ENCODE measurements around the gene KCNH3.
A peak's percentile ranks its signal among the peaks of the same experiment; 100 is the strongest.

The KCNH3 gene

DNA sequence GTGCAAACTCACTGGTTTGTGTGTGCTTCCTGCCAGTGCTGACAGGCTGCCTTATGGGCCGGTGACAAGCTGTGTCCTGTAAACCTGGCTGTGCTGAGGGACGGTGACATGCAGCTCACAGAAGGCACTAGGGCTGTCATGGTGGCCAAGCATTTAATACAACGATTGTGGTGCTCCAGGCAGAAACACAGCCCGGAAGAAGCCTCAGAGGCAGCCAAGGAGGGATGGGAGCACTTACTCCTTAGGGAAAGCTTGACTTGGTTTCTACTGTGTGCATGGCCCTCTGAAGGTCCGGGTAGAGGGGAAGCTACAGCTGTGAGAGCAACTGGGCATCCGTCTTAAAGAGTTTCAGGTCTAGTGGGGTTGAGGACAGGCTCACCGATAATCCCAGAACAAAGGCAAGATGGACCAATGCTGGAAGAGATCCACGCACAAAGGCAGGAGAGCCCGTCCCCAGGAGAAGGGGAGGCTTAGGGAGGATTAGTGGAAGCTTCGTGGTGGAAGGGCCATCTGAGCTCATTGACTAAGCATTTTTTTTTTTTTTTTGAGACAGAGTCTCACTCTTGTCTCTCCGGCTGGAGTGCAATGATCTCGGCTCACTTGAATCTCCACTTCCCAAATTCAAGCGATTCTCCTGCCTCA is 39.8 kb downstream of the KCNH3 start:
- H3K27me3 ChIP-seq, result no peaks in the 10 kb centered on the region
- H3K27ac ChIP-seq, result no peak overlapping the region
- no peaks in the 10 kb centered on the region for H3K9me3 ChIP-seq
- H3K4me1 ChIP-seq (ENCODE audit: control insufficient read depth in 1 of 2, insufficient read depth in 1 of 2, low read depth in 1 of 2, low read length in 1 of 2), result no peaks in the 10 kb centered on the region
- no peaks in the 10 kb centered on the region for H3K36me3 ChIP-seq
- TF ChIP-seq CTCF (IDR thresholded peaks at IDR 0.05), result no peak
- H3K4me3 ChIP-seq (ENCODE audit: low read depth in 1 of 2, low read length in 1 of 2), result no peak overlapping the region

GRCh38 chr12:49580572-49581535 is 42.0 kb downstream of the KCNH3 start:
- TF ChIP-seq CTCF (IDR thresholded peaks at IDR 0.05), result peak; percentile 33
- Histone ChIP-seq H3K27ac (no peak overlapping the region), H3K4me1 (ENCODE audit: control insufficient read depth in 1 of 2, insufficient read depth in 1 of 2, low read depth in 1 of 2, low read length in 1 of 2) (no peaks in the 10 kb centered on the region), H3K27me3 (no peaks in the 10 kb centered on the region), H3K9me3 (no peaks in the 10 kb centered on the region), H3K4me3 (ENCODE audit: low read depth in 1 of 2, low read length in 1 of 2) (no peak overlapping the region), H3K36me3 (no peaks in the 10 kb centered on the region)

DNA sequence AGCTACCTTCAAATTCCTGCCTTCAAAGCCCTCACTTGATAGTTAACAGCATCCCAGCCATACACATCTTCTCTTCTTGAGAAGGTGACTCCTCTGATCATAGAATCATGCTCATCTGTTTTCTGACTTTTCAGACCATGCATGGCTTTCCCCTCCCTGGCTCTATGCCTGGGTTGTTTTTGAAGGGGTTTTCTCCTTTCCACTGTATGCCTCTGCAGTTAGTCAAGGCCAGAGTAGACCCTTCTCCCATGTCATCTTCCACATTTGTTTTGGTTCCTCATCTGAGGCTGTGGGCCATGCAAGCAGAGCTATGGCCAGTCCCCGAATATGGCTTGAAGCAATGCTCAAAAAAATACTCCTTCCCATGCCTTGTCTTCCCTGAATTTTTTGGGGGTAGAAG is 43.4 kb downstream of the KCNH3 start:
- no peaks in the 10 kb centered on the region for H3K4me1 ChIP-seq (ENCODE audit: control insufficient read depth in 1 of 2, insufficient read depth in 1 of 2, low read depth in 1 of 2, low read length in 1 of 2)
- H3K4me3 ChIP-seq (ENCODE audit: low read depth in 1 of 2, low read length in 1 of 2), result no peak overlapping the region
- TF ChIP-seq CTCF (IDR thresholded peaks at IDR 0.05), result no peak
- no peaks in the 10 kb centered on the region for H3K36me3 ChIP-seq
- no peaks in the 10 kb centered on the region for H3K9me3 ChIP-seq
- no peaks in the 10 kb centered on the region for H3K27me3 ChIP-seq
- no peak overlapping the region for H3K27ac ChIP-seq

DNA sequence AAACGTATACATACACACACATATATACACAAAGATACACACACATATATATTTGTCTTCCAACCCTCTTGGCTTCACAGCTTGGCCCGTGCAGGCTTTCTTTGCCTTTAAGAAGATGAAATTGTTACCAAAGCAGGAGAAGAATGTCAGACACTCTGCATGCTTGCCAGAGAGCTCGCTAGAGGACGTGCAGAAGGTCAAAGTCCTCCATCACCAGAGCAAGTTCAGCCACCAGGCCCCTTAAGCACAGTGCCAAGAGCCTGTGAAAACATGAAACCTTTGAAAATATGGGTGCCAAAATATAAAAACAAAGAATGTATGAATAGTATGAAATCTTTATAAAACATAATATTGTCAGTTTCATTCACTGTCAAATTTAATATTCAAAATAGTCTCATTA is 44.0 kb downstream of the KCNH3 start:
- Histone ChIP-seq H3K36me3 (no peaks in the 10 kb centered on the region), H3K9me3 (no peaks in the 10 kb centered on the region), H3K27ac (no peak overlapping the region), H3K4me1 (ENCODE audit: control insufficient read depth in 1 of 2, insufficient read depth in 1 of 2, low read depth in 1 of 2, low read length in 1 of 2) (no peaks in the 10 kb centered on the region), H3K27me3 (no peaks in the 10 kb centered on the region), H3K4me3 (ENCODE audit: low read depth in 1 of 2, low read length in 1 of 2) (no peak overlapping the region)
- TF ChIP-seq CTCF (IDR thresholded peaks at IDR 0.05), result no peak

GRCh38 chr12:49583366-49584094 is 44.7 kb downstream of the KCNH3 start:
- Histone ChIP-seq H3K27ac (no peak overlapping the region), H3K9me3 (no peaks in the 10 kb centered on the region), H3K4me3 (ENCODE audit: low read depth in 1 of 2, low read length in 1 of 2) (no peak overlapping the region), H3K4me1 (ENCODE audit: control insufficient read depth in 1 of 2, insufficient read depth in 1 of 2, low read depth in 1 of 2, low read length in 1 of 2) (peaks cover under 1% of the 10 kb centered on the region in 2 experiments), H3K27me3 (no peaks in the 10 kb centered on the region), H3K36me3 (no peaks in the 10 kb centered on the region)
- TF ChIP-seq CTCF (IDR thresholded peaks at IDR 0.05), result no peak
